ENCODE measurements around the gene ARHGAP45.
"Not testable (repeated sequence)": the region's sequence is repeated elsewhere in the genome, so short reads cannot be mapped to it uniquely, and the experiment has no call there.

The ARHGAP45 gene

DNA sequence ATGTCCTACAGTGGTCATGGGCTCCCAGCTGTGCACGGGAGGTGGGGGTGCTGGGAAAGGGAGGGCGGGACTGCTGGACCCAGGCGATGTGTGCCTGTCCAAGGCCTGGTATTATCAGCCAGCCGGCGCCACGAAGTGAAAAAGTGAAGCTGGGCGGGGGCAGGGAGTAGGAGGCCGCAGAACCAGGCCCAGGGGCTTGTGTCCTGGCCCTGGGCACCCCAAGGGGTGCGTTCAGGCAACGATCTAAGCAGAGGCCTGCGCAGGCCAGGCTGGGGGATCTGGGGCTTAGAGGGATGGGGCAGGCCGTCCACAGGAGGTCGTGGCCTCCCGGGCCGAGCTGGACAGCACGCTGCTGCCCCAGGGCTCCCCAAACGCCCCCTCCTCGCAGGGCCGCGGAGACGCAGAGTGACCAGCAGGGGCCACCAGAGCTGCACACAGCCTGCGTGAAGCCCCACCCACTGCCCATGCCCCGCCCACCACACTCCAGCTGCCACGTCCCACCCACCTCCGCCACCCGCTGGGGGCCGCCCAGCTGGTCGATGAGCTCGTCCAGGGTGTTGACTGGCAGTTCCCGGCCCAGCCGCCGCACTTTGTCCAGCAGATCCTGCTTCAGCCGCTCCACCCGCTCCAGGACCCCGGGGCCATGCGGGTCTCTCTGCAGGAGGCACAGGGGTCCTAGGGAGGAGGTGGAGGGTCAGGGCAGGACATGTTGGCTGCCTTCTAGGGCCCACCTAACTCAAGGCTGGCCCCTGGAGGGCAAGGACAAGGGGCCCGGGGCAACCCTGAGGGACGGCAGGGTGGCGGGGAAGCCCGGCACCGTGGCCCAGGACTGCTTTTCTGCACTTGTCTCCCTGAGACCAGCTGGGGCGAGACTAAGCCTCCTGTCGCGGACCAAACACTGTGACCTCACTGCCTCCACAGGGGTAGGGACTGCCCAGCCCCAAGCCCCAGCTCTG, 46.3 kb downstream of the ARHGAP45 start:
- H3K4me3 ChIP-seq (ENCODE audit: low read depth, low read length) = no peak overlapping the region

DNA sequence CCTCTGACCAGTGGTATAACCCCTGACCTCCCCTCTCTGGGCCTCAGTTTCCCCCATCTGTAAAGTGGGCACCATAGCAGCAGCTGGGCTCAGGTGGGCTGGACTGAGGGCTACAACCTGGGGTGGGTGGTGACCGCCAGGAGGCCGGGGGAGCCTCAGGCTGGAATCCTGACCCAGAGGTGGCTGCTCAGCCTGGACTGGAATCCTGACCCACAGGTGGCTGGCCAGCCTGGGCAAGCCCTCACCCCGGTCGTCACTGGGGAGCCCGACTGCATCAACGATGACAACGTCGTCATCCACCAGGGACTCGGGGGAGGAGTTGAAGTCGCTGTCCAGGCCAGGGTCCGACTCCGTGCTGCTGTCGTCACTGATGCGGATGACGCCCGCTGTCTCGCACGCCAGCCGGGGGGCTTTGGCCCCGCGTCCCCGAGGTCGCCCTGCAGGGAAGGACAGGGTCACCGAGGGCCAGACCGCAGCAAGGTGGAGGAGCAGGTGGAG, 47.1 kb downstream of the ARHGAP45 start:
- no peak overlapping the region for H3K4me3 ChIP-seq (ENCODE audit: low read depth, low read length)

GRCh38 chr19:1114728-1115127, 47.8 kb downstream of the ARHGAP45 start:
- not testable (repeated sequence) for H3K4me3 ChIP-seq (ENCODE audit: low read depth, low read length)

DNA sequence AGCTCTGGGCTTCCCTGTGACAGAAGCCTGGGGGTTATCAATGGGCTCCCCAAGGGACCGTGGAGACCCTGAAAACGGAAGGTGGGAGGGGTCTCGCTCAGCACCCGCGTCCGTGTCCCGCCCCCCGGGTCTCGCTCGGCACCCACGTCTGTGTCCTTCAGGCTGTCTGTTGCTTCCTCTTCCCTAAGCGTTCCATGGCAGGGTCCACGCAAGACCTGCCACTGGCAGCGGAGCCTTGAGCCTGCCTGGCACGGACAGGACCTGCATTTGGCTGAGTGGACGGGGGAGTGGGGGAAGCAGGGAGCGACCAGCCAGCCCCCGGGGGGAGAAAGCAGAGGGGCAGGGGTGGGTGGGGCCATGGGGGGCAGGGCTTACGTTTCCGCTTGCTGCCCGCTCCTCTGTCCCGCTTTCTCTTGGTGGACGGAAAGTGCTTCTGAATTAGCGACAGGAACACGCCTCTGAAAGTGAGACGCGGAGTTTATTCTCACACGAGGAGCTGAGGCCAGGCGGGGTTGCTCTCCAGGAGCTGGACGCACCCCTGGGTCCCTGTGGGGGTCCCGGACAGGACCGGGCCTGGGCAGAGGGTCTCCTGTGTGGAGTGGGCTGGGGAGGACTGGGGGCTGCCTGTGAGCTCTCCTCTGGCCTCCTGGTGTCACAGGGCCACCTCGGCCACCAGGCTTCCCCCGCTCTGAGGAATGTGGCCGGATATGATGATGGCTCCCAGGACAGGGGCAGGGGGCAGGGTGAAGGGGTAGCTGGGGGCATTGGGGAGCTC, 48.9 kb downstream of the ARHGAP45 start:
- no peak overlapping the region for H3K4me3 ChIP-seq (ENCODE audit: low read depth, low read length)

DNA sequence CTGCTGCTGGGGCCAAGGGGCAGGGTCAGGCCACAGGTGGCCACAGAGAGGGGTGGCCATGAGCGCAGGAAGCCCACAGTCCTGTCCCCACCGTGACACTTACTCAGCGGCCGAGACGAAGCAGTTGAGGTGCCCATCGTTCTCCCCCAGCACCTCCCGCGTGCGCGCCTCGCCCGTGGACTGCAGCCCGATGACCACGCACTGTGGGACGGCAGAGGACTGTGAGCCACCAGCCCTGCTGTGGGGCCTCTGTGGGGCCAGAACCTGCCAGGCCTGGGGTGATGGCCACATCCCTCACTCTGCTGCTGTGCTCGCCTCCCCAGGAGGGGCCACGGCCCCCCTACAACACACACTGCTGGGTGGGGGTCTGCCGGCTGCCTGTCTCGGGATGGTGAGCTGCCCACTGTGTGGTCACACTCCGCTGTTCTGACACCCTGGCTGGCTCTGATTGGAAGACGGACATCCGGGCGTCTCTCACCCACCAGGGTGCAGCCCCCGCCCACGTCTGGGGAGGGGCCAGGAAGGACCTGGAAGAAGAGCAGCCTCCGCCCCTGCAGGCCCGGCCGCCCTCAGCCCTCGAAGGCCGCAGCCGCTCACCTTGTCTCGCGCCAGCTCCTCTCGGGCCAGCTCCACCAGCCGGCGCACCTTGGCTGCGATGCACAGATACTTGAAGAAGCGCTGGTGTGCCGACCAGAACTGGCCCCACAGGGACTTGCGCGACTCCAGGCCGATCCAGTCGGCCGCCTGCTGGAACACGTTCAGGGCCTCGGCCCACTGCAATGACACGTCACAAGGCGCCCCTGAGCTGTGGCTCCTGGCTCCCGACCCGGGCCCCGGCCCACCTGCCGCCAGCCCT, 50.0 kb downstream of the ARHGAP45 start:
- no peak overlapping the region for H3K4me3 ChIP-seq (ENCODE audit: low read depth, low read length)

- H3K4me3 ChIP-seq (ENCODE audit: low read depth, low read length) = no peak overlapping the region
Observed at GRCh38 chr19:1117654-1118053, 50.7 kb downstream of the ARHGAP45 start.

DNA sequence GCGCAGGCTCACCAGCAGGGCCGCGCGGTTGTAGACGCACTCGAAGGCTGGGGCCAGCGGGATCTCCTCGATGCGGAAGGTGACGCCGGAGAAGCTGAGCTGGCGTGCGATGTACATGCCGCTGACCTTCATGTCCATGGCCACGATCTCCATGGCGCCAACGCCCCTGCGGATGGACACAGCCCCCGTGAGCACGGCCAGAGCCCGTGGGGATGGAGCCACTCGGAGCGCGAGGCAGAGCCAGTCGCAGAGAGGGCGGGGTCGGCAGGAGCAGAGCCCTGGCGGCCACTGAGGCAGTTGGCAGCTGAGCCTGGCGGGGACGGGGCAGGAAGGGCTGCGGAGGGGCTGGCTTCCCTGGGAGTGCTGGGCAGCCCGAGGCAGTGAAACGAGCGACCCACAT, 52.0 kb downstream of the ARHGAP45 start:
- no peak overlapping the region for H3K4me3 ChIP-seq (ENCODE audit: low read depth, low read length)

DNA sequence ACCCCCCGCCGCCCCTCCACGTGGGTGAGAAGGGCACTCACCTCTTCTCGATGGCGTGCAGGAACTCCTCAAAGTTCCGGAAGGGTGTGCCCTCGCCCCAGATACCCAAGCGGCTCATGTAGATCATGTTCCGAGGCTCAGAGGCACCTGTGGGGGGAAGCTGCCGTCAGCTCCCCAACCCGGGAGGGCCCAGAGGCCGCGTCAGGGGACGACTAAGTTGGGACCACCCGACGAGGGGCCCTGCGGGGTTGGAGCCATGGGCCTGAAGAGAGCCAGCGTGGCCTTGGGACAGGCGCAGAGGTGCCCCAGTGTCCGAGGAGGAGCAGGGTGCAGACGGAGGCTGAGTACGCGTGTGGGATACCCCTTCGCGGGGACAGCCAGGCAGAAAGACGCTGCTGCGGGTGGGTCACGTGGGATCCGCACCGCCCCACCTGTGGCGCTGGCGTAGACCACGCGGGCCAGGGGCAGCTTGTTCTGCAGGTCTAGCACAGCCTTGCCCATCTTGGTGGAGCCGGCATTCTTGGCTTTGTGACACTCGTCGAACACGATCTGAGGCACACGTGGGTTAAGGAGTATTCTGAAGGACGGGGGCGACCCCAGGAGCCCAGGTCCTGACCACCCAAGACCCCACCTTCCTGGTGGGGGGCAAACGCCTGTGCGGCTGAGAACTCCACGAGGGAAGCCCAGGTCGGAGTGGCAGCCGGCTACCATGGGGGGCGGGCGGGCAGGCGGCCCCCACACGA, 52.7 kb downstream of the ARHGAP45 start:
- no peak overlapping the region for H3K4me3 ChIP-seq (ENCODE audit: low read depth, low read length)

- H3K4me3 ChIP-seq (ENCODE audit: low read depth, low read length) = no peak overlapping the region
Observed at GRCh38 chr19:1121395-1121794, 54.4 kb downstream of the ARHGAP45 start.

DNA sequence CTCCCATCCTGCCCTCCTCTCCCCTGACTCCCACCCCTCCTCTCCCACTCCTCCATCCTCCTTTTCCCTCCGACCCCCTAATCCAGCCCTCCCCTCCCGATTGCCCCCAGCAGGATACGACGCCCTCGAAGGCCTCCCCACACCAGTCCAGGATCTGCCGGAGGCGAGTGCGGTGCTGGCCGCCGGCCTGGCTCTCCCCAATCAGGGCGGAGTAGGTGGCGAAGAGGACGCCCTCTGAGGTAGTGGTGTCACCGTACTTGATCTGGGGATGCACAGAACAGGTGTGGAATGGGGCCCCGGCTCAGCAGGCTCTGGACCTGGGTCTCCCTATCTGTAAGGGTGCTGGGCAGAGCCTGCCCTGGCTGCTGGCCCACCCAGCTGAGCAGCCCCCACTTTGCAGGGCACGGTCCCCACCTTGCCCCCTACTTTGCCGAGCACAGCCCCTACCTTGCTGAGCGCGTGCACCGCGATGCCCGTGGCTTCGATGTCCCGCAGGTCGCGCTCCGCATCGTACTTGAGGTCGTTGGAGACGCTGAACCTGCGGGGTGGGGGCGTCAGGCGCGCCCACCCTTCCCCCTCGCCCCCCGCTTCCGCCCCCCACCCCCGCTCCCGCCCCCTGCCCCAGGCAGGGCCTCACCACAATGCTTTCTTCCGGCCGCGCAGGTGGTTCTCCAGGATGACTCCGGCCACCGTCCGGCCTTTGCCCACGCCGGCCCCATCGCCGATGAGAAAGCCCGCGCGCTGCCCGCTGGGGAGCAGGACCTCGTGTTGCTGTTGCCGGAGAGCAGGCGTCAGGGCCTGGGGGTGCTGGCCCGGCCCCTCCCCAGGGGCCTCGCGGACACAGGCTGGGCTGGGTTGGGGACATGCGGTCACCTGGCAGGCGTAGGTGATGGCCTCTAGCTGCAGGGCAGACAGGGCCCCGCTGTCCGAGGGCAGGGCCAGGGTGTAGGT, 55.3 kb downstream of the ARHGAP45 start:
- no peak overlapping the region for H3K4me3 ChIP-seq (ENCODE audit: low read depth, low read length)

DNA sequence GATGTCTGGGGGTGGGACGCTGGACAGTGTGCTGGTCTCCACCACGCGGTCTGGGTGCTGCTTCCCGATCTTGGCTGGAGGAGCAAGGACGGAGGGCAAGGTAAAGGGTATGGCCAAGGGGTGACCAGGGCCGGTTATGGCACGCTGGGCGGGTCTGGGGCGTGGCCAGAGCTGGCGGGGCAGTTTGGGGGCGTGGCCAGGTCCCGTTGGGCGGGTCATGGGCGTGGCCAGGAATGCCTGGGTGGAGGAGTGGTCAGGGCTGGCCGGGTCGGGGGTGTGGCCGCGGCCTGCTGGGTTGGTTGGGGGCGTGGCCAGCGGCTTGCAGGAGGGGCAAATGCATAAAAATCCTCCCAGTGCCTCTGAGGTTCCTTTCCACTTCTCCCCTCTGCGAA, 56.0 kb downstream of the ARHGAP45 start:
- H3K4me3 ChIP-seq (ENCODE audit: low read depth, low read length) = no peak overlapping the region

- no peak overlapping the region for H3K4me3 ChIP-seq (ENCODE audit: low read depth, low read length)
Observed at GRCh38 chr19:1123381-1123780, 56.4 kb downstream of the ARHGAP45 start.

DNA sequence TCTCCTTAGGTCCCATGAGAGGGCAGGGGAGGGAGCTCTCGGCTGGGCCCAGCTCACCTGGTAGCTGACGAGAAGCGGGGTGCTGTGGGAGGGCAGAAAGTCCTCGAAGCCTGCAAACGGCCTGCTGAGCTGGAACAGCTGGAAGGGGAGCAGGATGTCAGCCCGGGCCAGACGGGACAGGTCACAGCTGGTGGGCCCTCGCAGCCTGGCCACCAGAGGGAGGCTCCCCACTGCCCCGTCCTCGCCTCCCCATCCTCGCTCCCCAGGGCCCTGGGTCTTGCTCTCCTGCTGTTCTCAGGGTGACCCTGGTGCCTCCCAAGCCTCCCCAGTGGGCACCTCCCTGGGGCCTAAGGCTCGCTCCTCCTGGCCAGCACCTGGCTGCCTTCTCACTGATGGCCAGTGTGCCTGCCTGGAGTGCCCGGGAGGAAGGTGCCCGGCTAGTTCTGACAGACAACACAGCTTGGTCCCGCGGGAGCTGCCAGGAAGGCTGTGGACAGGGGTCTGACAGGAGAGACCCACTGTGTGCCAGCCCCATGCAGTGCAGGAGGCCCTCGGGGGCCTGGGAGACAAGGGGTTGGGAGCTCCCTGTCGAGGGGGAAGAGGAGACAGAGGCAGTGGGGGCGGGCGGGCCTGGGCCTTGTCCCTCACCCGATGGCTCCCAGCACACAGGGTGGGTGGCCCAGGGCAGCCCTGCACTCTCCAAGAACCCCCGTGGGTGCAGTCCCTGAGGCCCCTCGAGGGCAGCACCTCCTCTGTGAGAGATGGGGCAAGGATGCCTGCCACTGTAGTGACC, 57.1 kb downstream of the ARHGAP45 start:
- no peak overlapping the region for H3K4me3 ChIP-seq (ENCODE audit: low read depth, low read length)

DNA sequence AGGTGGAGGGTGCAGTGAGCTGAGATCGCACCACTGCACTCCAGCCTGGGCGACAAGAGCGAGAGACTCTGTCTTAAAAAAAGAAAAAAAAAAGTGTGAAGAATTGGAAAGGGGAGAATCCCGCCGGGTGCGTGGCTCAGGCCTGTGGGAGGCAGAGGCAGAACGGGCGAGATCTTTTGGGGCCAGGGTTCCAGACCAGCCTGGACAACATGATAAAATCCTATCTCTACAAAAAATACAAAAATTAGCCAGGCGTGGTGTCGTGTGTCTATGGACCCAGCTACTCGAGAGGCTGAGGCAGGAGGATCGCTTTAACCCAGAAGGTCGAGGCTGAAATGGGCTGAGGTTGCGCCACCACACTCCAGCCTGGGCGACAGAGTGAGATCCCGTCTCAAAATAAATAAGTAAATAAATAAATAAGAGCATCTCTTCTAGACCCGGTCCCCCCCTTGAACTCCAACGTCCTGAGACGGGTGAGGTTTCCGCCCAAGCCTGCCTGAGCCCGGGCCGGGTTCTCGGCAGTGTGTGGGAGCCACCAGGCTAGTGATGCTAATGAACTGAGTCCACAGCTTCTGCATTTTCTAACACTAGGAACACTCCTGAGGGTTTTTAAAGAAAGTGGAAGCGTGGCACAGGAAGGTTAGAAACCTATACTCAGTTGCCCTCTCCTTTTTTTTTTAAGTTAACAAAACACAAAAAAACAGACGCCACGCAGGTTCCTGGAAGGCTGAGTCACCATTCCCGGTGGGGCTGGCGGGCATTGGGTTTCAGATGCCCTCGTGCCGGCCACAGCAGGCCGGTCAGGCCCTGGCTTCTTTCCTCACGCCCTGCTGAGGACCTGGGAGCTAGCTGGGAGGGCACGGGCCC, 58.9 kb downstream of the ARHGAP45 start:
- H3K4me3 ChIP-seq (ENCODE audit: low read depth, low read length) = no peak overlapping the region

- H3K4me3 ChIP-seq (ENCODE audit: low read depth, low read length) = no peak overlapping the region
Observed at GRCh38 chr19:1126984-1127760, 60.2 kb downstream of the ARHGAP45 start.

- H3K4me3 ChIP-seq (ENCODE audit: low read depth, low read length) = no peak overlapping the region
Observed at GRCh38 chr19:1128106-1128505, 61.1 kb downstream of the ARHGAP45 start.

GRCh38 chr19:1129084-1129483, 62.1 kb downstream of the ARHGAP45 start:
- H3K4me3 ChIP-seq (ENCODE audit: low read depth, low read length) = not testable (repeated sequence)
